ENCODE data around the gene C16orf78. TPM values are rescaled to one million over a fixed set of nuclear protein-coding genes. Genes with fewer than 3 reads are reported as not detected.

The C16orf78 gene
- total and polyA plus RNA-seq, 2 of the 8 experiments (the other 6 are each of a cell fraction or from before 2014, with no cell fraction given): not detected

- H4K5ac ChIP-seq (ENCODE audit: insufficient read length, low read depth, low read length): no peak overlapping the region
- no peaks in the 10 kb centered on the region for H3K79me1 ChIP-seq (ENCODE audit: low read depth, low read length)
- H2BK5ac ChIP-seq (ENCODE audit: low read depth, low read length): no peak overlapping the region
- H3K4ac ChIP-seq (replicated peaks; ENCODE audit: insufficient read length, low read depth, low read length): no peak overlapping the region
- H2BK12ac ChIP-seq (ENCODE audit: low read depth, low read length): no peak overlapping the region
- H3K4me2 ChIP-seq (ENCODE audit: insufficient read depth in 1 of 2, low read depth in 2 of 2, low read length in 2 of 2): no peak overlapping the region
- H4K8ac ChIP-seq (ENCODE audit: extremely low read depth, insufficient read depth, low read length): no peak overlapping the region
- no peak overlapping the region for H3K27ac ChIP-seq (ENCODE audit: low read depth, low read length)
- POLR2A ChIA-PET (ENCODE audit: partially characterized antibody): no interaction called here
- H2BK120ac ChIP-seq (replicated peaks; ENCODE audit: low read depth, low read length): no peak overlapping the region
- no peak overlapping the region for H2AFZ ChIP-seq (ENCODE audit: low read length)
- H4K20me1 ChIP-seq (replicated peaks in 1 of 2; ENCODE audit: control insufficient read depth in 1 of 2, insufficient read depth in 2 of 2, low read length in 2 of 2): no peaks in the 10 kb centered on the region
- no peaks in the 10 kb centered on the region for H3K23me2 ChIP-seq (ENCODE audit: low read depth, low read length)
- H4K91ac ChIP-seq (replicated peaks; ENCODE audit: insufficient read length, low read length): no peak overlapping the region
- H3K18ac ChIP-seq (ENCODE audit: extremely low read depth, low read length): no peak overlapping the region
- H3K4me3 ChIP-seq (ENCODE audit: extremely low read depth in 1 of 4, insufficient read depth in 2 of 4, low read depth in 3 of 4, low read length in 4 of 4): no peak overlapping the region
- CTCF ChIA-PET (ENCODE audit: partially characterized antibody): interaction anchor here (1.1 to 8.0 kb wide), 4 partner anchors 8 to 509 kb away, joined by 3 to 67 read pairs (median 4); no protein-coding TSS in a partner anchor
- H3K56ac ChIP-seq (replicated peaks; ENCODE audit: insufficient read length, low read depth, low read length): no peak overlapping the region
- no peak overlapping the region for H2AK5ac ChIP-seq (ENCODE audit: low read depth, low read length)
- H3K9ac ChIP-seq (replicated peaks in 1 of 4; ENCODE audit: extremely low read depth in 1 of 4, low read depth in 3 of 4, low read length in 3 of 4): no peak overlapping the region
- H3K14ac ChIP-seq (ENCODE audit: insufficient read length): no peak overlapping the region
- H3K4me1 ChIP-seq (replicated peaks in 1 of 4; ENCODE audit: control insufficient read depth in 3 of 4, insufficient read depth in 4 of 4, low read length in 3 of 4): no peaks in the 10 kb centered on the region
- no peak for FAIRE-seq
- no peaks in the 10 kb centered on the region for H3K9me3 ChIP-seq (ENCODE audit: insufficient read depth in 2 of 2, low read depth in 1 of 2, low read length in 1 of 2)
- H3K27me3 ChIP-seq (replicated peaks in 1 of 4; ENCODE audit: control insufficient read depth in 3 of 4, extremely low read depth in 1 of 4, insufficient read depth in 3 of 4, low read length in 3 of 4): no peaks in the 10 kb centered on the region; a peak in 1 of 7 replicates
- H2BK20ac ChIP-seq (ENCODE audit: low read length): no peak overlapping the region
- no peak overlapping the region for H3K23ac ChIP-seq (ENCODE audit: insufficient read length)
- no peak overlapping the region for H2BK15ac ChIP-seq (ENCODE audit: low read length)
- WGBS, 2 experiments (ENCODE audit: extremely low coverage in 1 of 2, insufficient coverage in 1 of 2, insufficient read length in 1 of 2, insufficient replicate concordance in 2 of 2, low coverage in 1 of 2, low lambda C conversion rate in 2 of 2, missing lambda C conversion rate in 1 of 2): 93% methylated on average over 9 of the region's 9 CpGs; no CpG with 5 or more reads in 1 of the 2 experiments
- no peaks in the 10 kb centered on the region for H3K79me2 ChIP-seq (ENCODE audit: control insufficient read depth in 1 of 2, insufficient read depth in 2 of 2, low read length in 2 of 2)
- no peaks in the 10 kb centered on the region for H3K36me3 ChIP-seq (ENCODE audit: control insufficient read depth in 2 of 4, insufficient read depth in 4 of 4, low read length in 3 of 4)
- DNase-seq (ENCODE audit: low read depth in 1 of 2, low spot score in 2 of 2): no peak
- no peak for TF ChIP-seq CREB1 (IDR thresholded peaks at IDR 0.05)
- no peak for TF ChIP-seq E2F6 (IDR thresholded peaks at IDR 0.05)
- TF ChIP-seq POLR2A (IDR thresholded peaks at IDR 0.05; ENCODE audit: control extremely low read depth in 1 of 2, low read depth in 2 of 2, low read length in 2 of 2): no peak
- TF ChIP-seq, protein P1, sequence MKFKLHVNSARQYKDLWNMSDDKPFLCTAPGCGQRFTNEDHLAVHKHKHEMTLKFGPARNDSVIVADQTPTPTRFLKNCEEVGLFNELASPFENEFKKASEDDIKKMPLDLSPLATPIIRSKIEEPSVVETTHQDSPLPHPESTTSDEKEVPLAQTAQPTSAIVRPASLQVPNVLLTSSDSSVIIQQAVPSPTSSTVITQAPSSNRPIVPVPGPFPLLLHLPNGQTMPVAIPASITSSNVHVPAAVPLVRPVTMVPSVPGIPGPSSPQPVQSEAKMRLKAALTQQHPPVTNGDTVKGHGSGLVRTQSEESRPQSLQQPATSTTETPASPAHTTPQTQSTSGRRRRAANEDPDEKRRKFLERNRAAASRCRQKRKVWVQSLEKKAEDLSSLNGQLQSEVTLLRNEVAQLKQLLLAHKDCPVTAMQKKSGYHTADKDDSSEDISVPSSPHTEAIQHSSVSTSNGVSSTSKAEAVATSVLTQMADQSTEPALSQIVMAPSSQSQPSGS (IDR thresholded peaks at IDR 0.05; ENCODE audit: low read length): no peak
- TF ChIP-seq SIX5 (IDR thresholded peaks at IDR 0.05; ENCODE audit: low read depth, low read length): no peak
- TF ChIP-seq, protein P2, sequence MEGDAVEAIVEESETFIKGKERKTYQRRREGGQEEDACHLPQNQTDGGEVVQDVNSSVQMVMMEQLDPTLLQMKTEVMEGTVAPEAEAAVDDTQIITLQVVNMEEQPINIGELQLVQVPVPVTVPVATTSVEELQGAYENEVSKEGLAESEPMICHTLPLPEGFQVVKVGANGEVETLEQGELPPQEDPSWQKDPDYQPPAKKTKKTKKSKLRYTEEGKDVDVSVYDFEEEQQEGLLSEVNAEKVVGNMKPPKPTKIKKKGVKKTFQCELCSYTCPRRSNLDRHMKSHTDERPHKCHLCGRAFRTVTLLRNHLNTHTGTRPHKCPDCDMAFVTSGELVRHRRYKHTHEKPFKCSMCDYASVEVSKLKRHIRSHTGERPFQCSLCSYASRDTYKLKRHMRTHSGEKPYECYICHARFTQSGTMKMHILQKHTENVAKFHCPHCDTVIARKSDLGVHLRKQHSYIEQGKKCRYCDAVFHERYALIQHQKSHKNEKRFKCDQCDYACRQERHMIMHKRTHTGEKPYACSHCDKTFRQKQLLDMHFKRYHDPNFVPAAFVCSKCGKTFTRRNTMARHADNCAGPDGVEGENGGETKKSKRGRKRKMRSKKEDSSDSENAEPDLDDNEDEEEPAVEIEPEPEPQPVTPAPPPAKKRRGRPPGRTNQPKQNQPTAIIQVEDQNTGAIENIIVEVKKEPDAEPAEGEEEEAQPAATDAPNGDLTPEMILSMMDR (IDR thresholded peaks at IDR 0.05; ENCODE audit: control extremely low read depth in 1 of 3, insufficient read depth in 1 of 3, low read depth in 1 of 3, low read length in 3 of 3): no peak
- TF ChIP-seq EGR1 (IDR thresholded peaks at IDR 0.05; ENCODE audit: borderline replicate concordance, low read depth, low read length): no peak
- no peak for TF ChIP-seq GABPA (IDR thresholded peaks at IDR 0.05; ENCODE audit: borderline replicate concordance, insufficient read depth, low read length)
- TF ChIP-seq POLR2AphosphoS5 (IDR thresholded peaks at IDR 0.05; ENCODE audit: low read depth, low read length): no peak
- TF ChIP-seq KDM5A (IDR thresholded peaks at IDR 0.05; ENCODE audit: low read length): no peak
- TF ChIP-seq BACH1 (IDR thresholded peaks at IDR 0.05; ENCODE audit: low read length): no peak
These were observed 33.1 kb upstream of the C16orf78 start for GRCh38 chr16:49340466-49340865.
